Iris pigment epithelial cell (primary cell): ENCODE measurements around the gene KMT2D.

ENCODE experiments used
- DNase-seq: peaks from one replicate; pipeline ENCODE4 v3.0.0-alpha.2; 2011; ENCODE audit warnings: low read depth

Gene KMT2D

DNA sequence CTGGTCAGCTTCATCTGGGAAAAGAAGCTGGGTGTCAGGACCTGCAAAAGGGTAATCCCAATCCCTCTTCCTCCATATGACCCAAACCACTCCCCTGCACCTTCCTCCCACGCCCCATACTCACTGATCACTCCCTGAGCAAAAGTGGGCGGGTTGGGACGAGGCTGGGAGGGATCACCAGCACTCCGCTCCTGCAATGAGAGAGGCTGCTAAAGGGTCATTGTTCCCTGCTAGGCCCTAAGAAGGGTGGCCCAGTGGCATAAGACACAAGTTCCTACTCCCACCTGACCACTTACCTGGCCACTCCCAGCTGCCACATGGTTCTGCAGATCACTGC is 26.3 kb downstream of the KMT2D start:
- DNase-seq, result no peak

DNA sequence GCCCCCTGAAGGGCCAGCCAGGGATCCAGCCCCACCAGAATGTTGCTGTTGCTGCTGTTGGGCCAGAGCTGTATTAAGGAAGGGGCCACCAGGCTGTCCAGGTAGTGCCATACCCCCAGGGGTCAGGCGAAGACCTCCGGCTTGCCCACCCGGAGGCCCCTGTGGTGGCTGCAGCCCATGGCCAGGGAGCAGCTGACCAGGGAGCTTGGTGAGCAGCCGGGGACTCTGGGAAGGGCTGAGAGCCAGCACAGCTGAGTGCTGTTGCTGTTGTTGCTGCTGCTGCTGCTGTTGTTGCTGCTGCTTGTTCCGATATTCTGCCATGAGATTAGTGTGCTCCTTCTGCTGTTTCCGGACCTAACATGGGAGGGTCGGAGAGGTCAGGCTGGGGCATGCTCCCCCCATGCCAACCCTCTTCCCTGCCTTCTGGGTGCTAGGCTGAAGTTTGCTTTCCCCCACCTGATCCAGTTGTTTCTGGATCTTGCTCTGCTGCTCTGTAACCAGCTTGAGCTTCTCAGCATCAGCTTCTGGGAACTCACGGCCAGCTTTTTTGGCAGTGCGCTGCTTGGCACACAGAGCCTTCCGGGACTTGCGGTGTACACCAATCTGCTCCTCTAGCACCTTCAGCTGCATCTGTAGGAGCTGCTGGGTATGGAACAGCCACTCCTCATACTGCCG is 26.8 kb downstream of the KMT2D start:
- DNase-seq, result no peak

DNA sequence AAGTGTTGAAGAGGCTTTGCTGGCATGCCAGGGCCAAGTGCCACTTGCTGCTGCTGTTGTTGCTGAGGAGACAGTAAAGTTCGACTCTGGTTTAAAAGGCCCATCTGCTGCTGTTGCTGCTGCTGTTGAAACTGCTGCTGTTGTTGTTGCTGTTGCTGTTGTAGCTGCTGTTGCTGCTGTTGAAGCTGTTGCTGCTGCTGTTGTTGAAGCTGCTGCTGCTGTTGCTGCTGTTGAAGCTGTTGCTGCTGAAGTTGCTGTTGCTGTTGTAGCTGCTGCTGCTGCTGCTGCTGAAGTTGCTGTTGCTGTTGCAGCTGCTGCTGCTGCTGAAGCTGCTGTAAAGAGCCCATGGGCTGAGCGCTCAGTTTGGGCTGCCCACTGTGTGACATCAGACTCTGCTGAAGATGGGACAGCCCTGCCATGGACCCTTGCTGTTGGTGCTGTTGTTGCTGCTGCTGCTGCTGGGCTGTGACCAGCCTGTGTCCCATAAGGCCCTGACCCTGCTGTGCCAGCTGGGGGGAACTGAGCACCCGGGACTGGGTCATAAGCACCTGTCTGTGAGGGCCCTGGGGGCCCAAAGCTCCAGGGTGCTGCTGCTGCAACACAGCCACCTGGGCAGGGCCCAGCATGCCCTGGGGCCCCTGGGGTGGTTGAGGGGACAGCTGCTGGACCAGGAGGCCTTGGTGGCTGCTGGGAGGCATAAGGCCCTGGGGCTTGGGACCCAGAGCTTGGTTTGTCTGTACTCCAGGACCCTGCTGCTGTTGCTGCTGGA is 27.7 kb downstream of the KMT2D start:
- no peak for DNase-seq

GRCh38 chr12:49032276-49032675 is 28.3 kb downstream of the KMT2D start:
- DNase-seq, result no peak

GRCh38 chr12:49031573-49032161 is 28.9 kb downstream of the KMT2D start:
- DNase-seq, result no peak

DNA sequence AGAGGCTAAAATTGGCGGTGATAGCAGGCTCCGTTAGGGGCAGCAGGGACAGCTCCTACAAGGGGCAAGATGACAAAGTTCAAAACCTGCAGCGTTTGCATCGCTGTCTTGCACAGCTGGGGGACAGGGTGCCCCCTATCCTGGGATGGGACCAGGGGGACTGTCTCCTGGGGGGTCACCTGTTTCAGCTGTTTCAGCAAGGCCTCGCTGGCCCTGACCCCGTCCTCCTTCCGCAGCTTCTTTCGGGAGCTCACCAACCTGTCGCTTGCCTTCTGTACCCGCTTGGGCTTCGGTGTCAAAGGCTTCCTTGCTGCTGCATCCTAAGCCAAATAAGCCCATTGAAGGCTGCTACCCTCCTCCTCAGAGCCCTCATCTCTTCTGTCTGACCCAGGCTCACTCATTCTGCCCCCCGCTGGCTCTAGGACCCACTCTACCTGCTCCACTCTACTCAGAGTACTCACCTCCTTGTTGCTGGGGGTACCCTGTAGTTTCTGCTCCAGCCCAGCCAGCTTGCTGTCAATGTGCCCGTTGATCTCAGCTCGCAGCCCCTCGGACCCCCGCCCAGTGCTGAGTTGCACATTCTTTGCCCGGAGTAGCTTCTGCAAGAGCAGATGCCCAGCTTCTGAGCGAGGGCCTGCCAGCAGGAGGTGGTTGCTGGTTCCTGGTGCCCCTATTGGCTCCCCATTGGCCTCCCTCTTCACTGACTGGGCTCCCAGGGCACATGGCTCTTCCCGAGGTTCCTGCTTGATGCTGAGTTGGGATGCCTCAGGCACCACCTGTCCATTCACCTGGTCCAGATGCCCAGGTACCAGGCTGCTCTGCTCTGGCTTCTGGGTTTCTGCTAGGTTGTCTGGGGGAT is 29.7 kb downstream of the KMT2D start:
- DNase-seq, result no peak

- DNase-seq, result no peak
Observed at GRCh38 chr12:49030119-49030518, 30.5 kb downstream of the KMT2D start.

DNA sequence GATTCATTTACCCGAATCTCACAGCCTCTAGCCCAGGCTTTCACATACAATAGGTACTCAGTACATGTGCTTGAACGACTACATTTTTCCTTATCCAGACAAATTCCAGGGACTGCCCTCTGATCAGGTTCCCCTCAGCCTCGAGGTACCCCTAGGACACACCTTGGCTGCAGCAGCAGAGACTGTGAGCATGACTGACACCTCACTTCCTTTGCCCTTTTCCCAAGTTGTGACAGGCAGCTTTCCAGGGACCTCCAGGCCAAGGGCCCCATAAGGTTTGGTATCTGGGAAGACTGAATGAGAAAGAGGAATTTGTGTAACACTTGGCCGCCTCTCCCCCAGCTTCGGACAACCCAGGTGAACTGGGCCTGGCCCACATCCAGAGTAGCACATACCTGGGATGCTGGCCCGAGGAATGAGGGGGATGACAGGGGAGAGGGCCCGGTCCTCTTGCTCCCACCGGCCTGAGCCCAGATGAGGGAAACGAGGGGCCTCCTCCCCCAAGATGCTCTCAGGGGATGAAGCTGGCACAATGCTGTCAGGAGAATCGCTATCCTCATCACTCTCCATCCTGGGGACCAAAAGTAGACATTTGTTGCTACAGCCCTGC is 31.8 kb downstream of the KMT2D start:
- DNase-seq, result no peak

GRCh38 chr12:49027846-49028555 is 32.6 kb downstream of the KMT2D start:
- DNase-seq, result no peak

- no peak for DNase-seq
Observed at GRCh38 chr12:49026678-49027480, 33.7 kb downstream of the KMT2D start.

DNA sequence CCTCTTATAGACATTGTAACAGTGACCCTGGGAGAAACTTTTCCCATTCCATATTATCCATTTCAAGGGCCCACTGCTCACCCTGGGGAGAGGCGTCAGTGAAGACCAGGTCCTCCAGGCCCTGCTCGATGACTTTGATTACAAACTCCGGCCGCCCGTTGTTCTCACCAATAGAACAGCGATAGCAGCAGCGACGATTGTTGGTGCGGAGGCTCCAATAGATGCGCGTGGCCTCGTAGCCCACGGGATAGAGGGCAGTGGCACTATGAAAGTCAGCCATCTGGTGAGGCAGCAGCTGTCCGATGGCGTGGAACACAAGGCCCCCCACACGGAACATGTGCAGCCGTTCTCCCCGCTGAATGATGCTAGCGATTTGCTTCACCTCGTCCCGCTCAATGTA is 34.5 kb downstream of the KMT2D start:
- no peak for DNase-seq

GRCh38 chr12:49025463-49025862 is 35.1 kb downstream of the KMT2D start:
- DNase-seq, result no peak

- DNase-seq, result no peak
Observed at GRCh38 chr12:49024543-49024942, 36.1 kb downstream of the KMT2D start.

DNA sequence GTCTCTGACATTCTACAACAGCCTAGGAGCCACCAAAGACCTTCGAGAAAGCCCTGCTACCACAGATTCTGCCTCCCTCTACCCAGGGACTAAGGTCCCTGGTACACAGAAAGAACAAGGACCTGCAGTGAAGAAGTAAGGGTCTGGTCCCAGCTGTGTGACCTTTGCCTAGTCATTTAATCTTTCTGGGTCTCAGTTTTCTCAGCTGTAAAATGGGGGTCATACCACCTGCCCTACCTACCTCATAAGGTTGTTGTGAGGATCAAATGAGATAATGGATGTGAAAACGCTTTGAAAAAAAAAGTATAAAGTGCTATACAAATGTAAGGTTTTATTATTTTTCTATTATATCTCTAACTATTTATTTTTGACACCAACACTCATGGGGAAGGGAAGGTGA is 36.8 kb downstream of the KMT2D start:
- no peak for DNase-seq

GRCh38 chr12:49022558-49023178 is 37.9 kb downstream of the KMT2D start:
- no peak for DNase-seq

DNA sequence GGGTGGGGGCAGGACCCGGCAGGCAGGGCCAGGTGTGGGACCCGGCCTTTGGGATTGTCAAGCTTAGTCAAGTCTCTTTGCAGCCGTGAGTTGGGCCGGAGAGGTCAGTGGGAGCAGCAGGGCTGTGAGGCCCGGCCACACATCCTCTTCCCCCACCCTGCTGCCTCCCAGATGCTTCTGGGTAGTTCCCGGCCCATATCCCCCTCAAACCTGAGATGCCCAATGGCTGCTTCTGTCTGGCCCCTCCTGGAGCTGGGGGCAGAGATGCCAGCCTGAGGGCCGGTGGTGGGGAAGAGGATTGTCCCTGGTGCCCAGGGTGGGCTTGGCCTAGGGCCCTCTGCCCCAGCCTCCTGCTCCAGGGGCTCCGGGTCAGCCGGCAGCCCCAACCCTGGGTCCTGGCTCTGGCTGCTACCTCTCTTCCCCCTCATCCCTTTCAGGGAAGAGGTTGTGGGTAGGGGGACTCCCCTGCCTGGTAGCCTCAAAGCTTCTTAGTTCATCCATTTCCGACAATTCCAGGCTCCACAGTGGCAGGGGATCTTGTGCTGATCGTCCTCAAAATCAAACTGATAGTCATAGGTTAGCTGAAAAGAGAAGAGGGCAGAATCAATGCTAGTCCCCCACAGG is 39.2 kb downstream of the KMT2D start:
- DNase-seq, result no peak

GRCh38 chr12:49020441-49020840 is 40.2 kb downstream of the KMT2D start:
- DNase-seq, result no peak

- peak; percentile 48 for DNase-seq
Observed at GRCh38 chr12:49019443-49020324, 40.9 kb downstream of the KMT2D start.

- DNase-seq, result no peak
Observed at GRCh38 chr12:49019120-49019430, 41.5 kb downstream of the KMT2D start.
